Heart right ventricle (tissue), 16 donors: ENCODE measurements around the gene SPTLC2. TPM values are rescaled to one million over a fixed set of nuclear protein-coding genes. Genes with fewer than 3 reads are reported as not detected.
A peak's percentile ranks its signal among the peaks of the same experiment; 100 is the strongest.

ENCODE experiments used
- ATAC-seq, 8 donors: fragments of 200-7000 bp; cut with Tn5 transposase; one replicate each; pipeline ENCODE4 v1.9.1; 2020; ENCODE audit warnings: mild to moderate bottlenecking in 8 of 8, moderate library complexity in 8 of 8, moderate number of reproducible peaks in 1 of 8
- DNase-seq, 2 donors: peaks; one replicate each; pipeline ENCODE4 v3.0.0-alpha.2; 2020
- H3K27ac ChIP-seq, 10 donors: fragments of 200-600 bp; sonication (generic) in 2 of 10; one replicate each; pipeline versions ENCODE4 v1.5.0 to v1.8.0; 2020 to 2022; ENCODE audit warnings: mild to moderate bottlenecking in 3 of 10
- H3K27me3 ChIP-seq, 7 donors: fragments of 200-600 bp; one replicate each; pipeline ENCODE4 v1.8.0; 2021 to 2022; ENCODE audit warnings: mild to moderate bottlenecking in 2 of 7
- H3K36me3 ChIP-seq, 9 donors: fragments of 200-600 bp; sonication (generic) in 1 of 9; one replicate each; pipeline versions ENCODE4 v1.5.0 to v1.8.0; 2020 to 2022; ENCODE audit warnings: mild to moderate bottlenecking in 2 of 9
- H3K4me1 ChIP-seq, 9 donors: fragments of 200-600 bp; sonication (generic) in 1 of 9; one replicate each; pipeline versions ENCODE4 v1.5.0 to v1.8.0; 2020 to 2022; ENCODE audit warnings: mild to moderate bottlenecking in 4 of 9
- H3K4me3 ChIP-seq, 10 donors: fragments of 200-600 bp; sonication (generic) in 2 of 10; one replicate each; pipeline versions ENCODE4 v1.5.0 to v1.8.0; 2020 to 2022; ENCODE audit warnings: mild to moderate bottlenecking in 7 of 10, moderate library complexity in 2 of 10
- H3K9me3 ChIP-seq, 11 donors: fragments of 200-600 bp in 10 of 11; sonication (generic) in 2 of 11; one replicate each; pipeline versions ENCODE4 v1.5.0 to v1.8.0; 2013 to 2022; ENCODE audit warnings: mild to moderate bottlenecking in 2 of 11, control low read depth in 1 of 11, moderate library complexity in 1 of 11
- CTCF ChIP-seq, 9 donors: fragments of 200-600 bp; sonication (generic) in 2 of 9; IDR thresholded peaks; one replicate each; pipeline versions ENCODE4 v1.5.0 to v1.8.0; 2021 to 2022; ENCODE audit warnings: antibody characterized with exemption in 9 of 9, mild to moderate bottlenecking in 5 of 9, moderate library complexity in 1 of 9
- WGBS, 2 donors: extraction: QIAGEN DNeasy Blood & Tissue Kit; methylation state at CpG; one replicate each; pipeline ENCODE4 v1.1.7; 2013; ENCODE audit warnings: inconsistent platforms in 1 of 2; 5-methylcytosine and 5-hydroxymethylcytosine counted together
- intact Hi-C, 10 donors: fragments of 100-400 bp; cut with DNase I; formaldehyde crosslinking; loops; one replicate each; pipeline versions ENCODE4 v1.11.1 to v1.14.2; 2022
- polyA plus RNA-seq, 2 donors: library from polyadenylated mRNA; stranded (reverse); fragments of 200-250 nt; gene quantifications; one replicate each; pipeline ENCODE4 v1.2.3, GENCODE V29; 2013
- total RNA-seq, 10 donors: library from RNA; stranded (reverse); fragmentation: NEBNext Ultra II Directional in 3 of 10; extraction: Animal tissue kit (Norgen Biotek cat#: 25700) in 3 of 10; gene quantifications; one replicate each; pipeline versions ENCODE4 v1.2.1 to v1.2.4, GENCODE V29; 2021 to 2023
- donor health status: Arrhythmogenic right ventricular cardiomyopathy.
- donor health status: ischemic (EF 13 %, LVEDD 7.1; RV severe dilation, severe dysfunction).
- donor health status: healthy with polysubstance abuse.
- donor health status: DM: no; HTN: yes; CAD: no.
- donor health status: DM: no; HTN: no; CAD: no.
- donor health status: ischemic (EF 25% LVEDD 6.9; RV normal size, moderate dysfunction).
- donor health status: ischemic (EF 25% LVEDD 5.7; RV mildly dilated, moderate dysfunction).
- donor health status: healthy.
- donor health status: DM: yes; HTN: yes; CAD: no.
- donor health status: Ischemic cardiomyopathy.
- donor health status: ischemic (EF 35%, LVEDD 5.7; RV mildly dilated, moderate dysfunction).
- donor health status: nonischemic (EF 11% LVEDD 7.7; RV severe dilation, severe dysfunction).
- donor health status: DM: yes; HTN: yes; CAD: no.
- donor health status: PGD.
- donor health status: ischemic (EF 29% LVEDD 5.4; RV normal size, mild dysfunction).
- donor health status: nonischemic (EF 23%, LVEDD 6.1; RV moderate dilation, normal function).

SPTLC2 gene
- total and polyA plus RNA-seq, 12 donors, result 4.7 to 23.5 (median 12.7) TPM

- ATAC-seq (peak in 4 of 8 donors; percentile 9 to 41 (median 24)), DNase-seq (no peak)
- H3K27me3 ChIP-seq, result no peaks in the 10 kb centered on the region
- WGBS, 2 donors, result 83% methylated on average over 3 of the region's 3 CpGs
- intact Hi-C loops, result no loop called here
- no peak overlapping the region for H3K4me3 ChIP-seq
- H3K9me3 ChIP-seq, result no peaks in the 10 kb centered on the region
- H3K36me3 ChIP-seq, result no peaks in the 10 kb centered on the region
- TF ChIP-seq CTCF (IDR thresholded peaks at IDR 0.05), result no peak
- no peaks in the 10 kb centered on the region for H3K4me1 ChIP-seq
- H3K27ac ChIP-seq, result no peak overlapping the region
Measured at GRCh38 chr14:77485256-77485655, 131.2 kb downstream of the SPTLC2 start.

GRCh38 chr14:77482422-77482821, 134.0 kb downstream of the SPTLC2 start:
- Histone ChIP-seq H3K27me3 (no peaks in the 10 kb centered on the region), H3K4me3 (no peak overlapping the region), H3K27ac (no peak overlapping the region), H3K4me1 (no peaks in the 10 kb centered on the region), H3K9me3 (no peaks in the 10 kb centered on the region), H3K36me3 (no peaks in the 10 kb centered on the region)
- WGBS, 2 donors, result 73 to 74% methylated on average over 8 of the region's 8 CpGs
- TF ChIP-seq CTCF (IDR thresholded peaks at IDR 0.05), result no peak
- no peak for ATAC-seq
- intact Hi-C loops, result loop anchor here in 1 of 10 donors (5.0 kb wide), 1 partner anchor 665 kb away; no protein-coding TSS in a partner anchor
- no peak for DNase-seq

- peaks cover 0 to 13% (median 0%) of the 10 kb centered on the region in 7 donors for H3K27me3 ChIP-seq
- no peak overlapping the region for H3K27ac ChIP-seq
- intact Hi-C loops, result loop anchor here in 1 of 10 donors (10.0 kb wide), 1 partner anchor 76 kb away; no protein-coding TSS in a partner anchor
- TF ChIP-seq CTCF (IDR thresholded peaks at IDR 0.05), result no peak
- H3K36me3 ChIP-seq, result no peaks in the 10 kb centered on the region
- WGBS, 2 donors, result 85 to 91% methylated on average over 1 of the region's 1 CpG
- no peaks in the 10 kb centered on the region for H3K9me3 ChIP-seq
- DNase-seq (no peak), ATAC-seq (no peak)
- H3K4me1 ChIP-seq, result no peaks in the 10 kb centered on the region
- H3K4me3 ChIP-seq, result no peak overlapping the region
Measured at GRCh38 chr14:77478796-77479195, 137.6 kb downstream of the SPTLC2 start.

GRCh38 chr14:77478029-77478428, 138.4 kb downstream of the SPTLC2 start:
- Histone ChIP-seq H3K4me1 (no peaks in the 10 kb centered on the region), H3K9me3 (no peaks in the 10 kb centered on the region), H3K36me3 (no peaks in the 10 kb centered on the region), H3K4me3 (no peak overlapping the region), H3K27me3 (peaks cover 0 to 13% (median 0%) of the 10 kb centered on the region in 7 donors), H3K27ac (no peak overlapping the region)
- intact Hi-C loops, result loop anchor here in 1 of 10 donors (10.0 kb wide), 1 partner anchor 77 kb away; no protein-coding TSS in a partner anchor
- WGBS, 2 donors, result 88 to 89% methylated on average over 5 of the region's 5 CpGs
- DNase-seq (no peak), ATAC-seq (no peak)
- no peak for TF ChIP-seq CTCF (IDR thresholded peaks at IDR 0.05)
